ENCODE measurements around the gene COL2A1.

The COL2A1 gene

GRCh38 chr12:48029491-48030172, 25.4 kb upstream of the COL2A1 start:
- DNase-seq, result no peak

- no peak for DNase-seq
These were observed 24.5 kb upstream of the COL2A1 start for GRCh38 chr12:48028541-48029431.

- DNase-seq, result no peak
These were observed 23.1 kb upstream of the COL2A1 start for GRCh38 chr12:48027183-48028002.

- DNase-seq, result no peak
These were observed 22.0 kb upstream of the COL2A1 start for GRCh38 chr12:48026060-48026827.

GRCh38 chr12:48025281-48025680, 21.0 kb upstream of the COL2A1 start:
- DNase-seq, result no peak

- DNase-seq, result no peak
These were observed 20.5 kb upstream of the COL2A1 start for GRCh38 chr12:48024735-48025134.

- DNase-seq, result no peak
These were observed 19.1 kb upstream of the COL2A1 start for GRCh38 chr12:48023386-48023785.

- no peak for DNase-seq
These were observed 18.6 kb upstream of the COL2A1 start for GRCh38 chr12:48022676-48023385.

- no peak for DNase-seq
These were observed 17.9 kb upstream of the COL2A1 start for GRCh38 chr12:48022180-48022521.

- DNase-seq, result no peak
These were observed 17.4 kb upstream of the COL2A1 start for GRCh38 chr12:48021485-48022179.

- DNase-seq, result no peak
These were observed 15.5 kb upstream of the COL2A1 start for GRCh38 chr12:48019639-48020265.

- no peak for DNase-seq
These were observed 14.3 kb upstream of the COL2A1 start for GRCh38 chr12:48018618-48018995.

- DNase-seq, result no peak
These were observed 13.8 kb upstream of the COL2A1 start for GRCh38 chr12:48017921-48018617.

GRCh38 chr12:48017496-48017895, 13.2 kb upstream of the COL2A1 start:
- DNase-seq, result no peak

- no peak for DNase-seq
These were observed 12.2 kb upstream of the COL2A1 start for GRCh38 chr12:48016373-48017020.

GRCh38 chr12:48015954-48016353, 11.7 kb upstream of the COL2A1 start:
- DNase-seq, result no peak

- no peak for DNase-seq
These were observed 10.9 kb upstream of the COL2A1 start for GRCh38 chr12:48015129-48015528.

GRCh38 chr12:48013287-48013686, 9.0 kb upstream of the COL2A1 start:
- no peak for DNase-seq

GRCh38 chr12:48012070-48012469, 7.8 kb upstream of the COL2A1 start:
- DNase-seq, result no peak
